HG03060 (cell line): ENCODE results near the gene CLEC12A.

ENCODE experiments used
- ATAC-seq: cut with Tn5 transposase; IDR thresholded peaks from one replicate; pipeline ENCODE4 v1.9.1; 2021; ENCODE audit warnings: low read depth, moderate number of reproducible peaks; ENCODE audit not compliant: unreplicated experiment

Gene CLEC12A

GRCh38 chr12:10031321-10031720 lies 60.1 kb downstream of the CLEC12A start:
- no peak for ATAC-seq

DNA sequence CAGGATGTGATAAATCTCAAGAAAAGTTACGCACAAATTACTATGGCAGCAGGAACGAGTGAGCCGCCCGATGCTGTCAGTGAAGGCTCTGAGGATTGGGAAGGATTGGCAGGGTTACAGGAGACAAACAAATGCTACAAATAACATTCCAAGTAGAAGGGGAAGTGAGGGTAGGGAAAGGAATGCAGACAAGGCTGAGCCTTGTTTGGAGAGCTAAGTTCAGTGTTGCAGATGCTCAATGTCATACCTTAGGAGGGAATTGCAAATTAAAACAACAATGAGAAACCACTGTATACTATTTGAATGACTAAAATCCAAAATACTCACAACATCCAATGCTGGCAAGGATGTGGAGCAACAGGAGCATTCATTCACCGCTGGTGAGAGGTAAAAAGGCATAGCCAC lies 60.6 kb downstream of the CLEC12A start:
- no peak for ATAC-seq

GRCh38 chr12:10033783-10034545 lies 62.8 kb downstream of the CLEC12A start:
- no peak for ATAC-seq
